ENCODE results near the gene RBFA. TPM values are rescaled to one million over a fixed set of nuclear protein-coding genes. Genes with fewer than 3 reads are reported as not detected.

RBFA gene
- total RNA-seq, 1 experiment from 2014 or later: 20.5 TPM

DNA sequence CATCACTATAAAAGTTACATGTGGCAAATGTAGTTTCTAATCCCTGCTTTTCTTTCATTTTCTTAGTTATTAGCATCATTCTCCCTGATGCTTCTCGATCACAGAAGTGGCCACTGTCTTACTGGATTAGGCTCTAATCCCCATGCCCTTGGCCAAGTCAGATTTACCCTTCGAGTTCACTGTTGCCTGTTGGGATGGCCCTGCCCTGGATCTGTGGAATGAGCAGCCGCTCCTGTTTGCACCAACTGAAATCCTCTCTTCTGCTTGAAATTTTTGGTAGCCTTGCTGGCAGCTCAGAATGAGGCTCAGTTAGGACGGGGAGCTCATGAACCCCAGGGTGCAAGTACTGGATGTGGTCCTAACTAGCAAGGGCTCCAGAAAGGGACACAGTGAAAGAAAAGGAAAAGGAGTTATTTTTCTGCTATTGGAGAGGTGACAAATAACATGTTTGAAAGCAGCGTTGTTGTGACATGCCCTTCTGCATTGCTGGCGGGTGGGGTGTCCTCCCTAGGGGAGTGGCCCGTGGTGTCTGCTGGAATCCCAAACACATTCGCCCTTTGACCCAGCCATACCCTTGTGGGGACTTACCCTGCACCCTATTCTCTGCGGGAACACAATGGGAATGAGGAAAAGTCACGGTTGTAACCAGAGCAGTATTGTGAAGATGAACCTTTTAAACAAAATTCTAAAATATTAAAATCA lies 34.5 kb downstream of the RBFA start:
- Mint-ChIP-seq H3K4me3 (ENCODE audit: low read depth, unreplicated experiment) (no peak overlapping the region), H3K27me3 (ENCODE audit: unreplicated experiment) (no peaks in the 10 kb centered on the region), H3K36me3 (ENCODE audit: insufficient read depth, unreplicated experiment) (no peaks in the 10 kb centered on the region), H3K9me3 (ENCODE audit: low read depth, unreplicated experiment) (no peaks in the 10 kb centered on the region), H3K4me1 (ENCODE audit: low read depth, unreplicated experiment) (no peaks in the 10 kb centered on the region), H3K27ac (ENCODE audit: unreplicated experiment) (no peak overlapping the region)
- no peak for DNase-seq
- no peak for TF ChIP-seq CTCF (IDR thresholded peaks at IDR 0.05; ENCODE audit: unreplicated experiment)
- CTCF ChIA-PET: no interaction called here
- intact Hi-C loops (cut with micrococcal nuclease; ENCODE audit: unreplicated experiment): no loop called here
- no TSS peak for BruUV-seq (replicated peaks)

DNA sequence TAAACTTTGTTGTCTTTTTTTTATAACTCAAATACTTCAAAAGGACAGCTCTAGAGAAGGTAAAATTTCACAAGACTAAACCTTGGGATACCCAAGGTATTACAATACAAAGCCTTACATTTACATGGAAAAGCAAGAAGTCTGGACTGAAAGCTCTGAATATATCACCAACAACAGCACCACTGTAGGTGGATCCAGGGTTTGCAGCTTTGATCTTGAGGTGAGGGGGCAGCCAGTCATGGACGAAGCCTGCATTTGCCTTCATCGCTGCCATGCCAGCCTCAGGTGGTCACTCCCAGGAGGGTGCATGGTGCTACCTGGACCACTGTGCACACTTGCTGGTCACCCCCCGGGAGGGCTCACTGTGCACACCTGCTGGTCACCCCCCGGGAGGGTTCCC lies 36.6 kb downstream of the RBFA start:
- DNase-seq: no peak
- no peak for TF ChIP-seq CTCF (IDR thresholded peaks at IDR 0.05; ENCODE audit: unreplicated experiment)
- intact Hi-C loops (cut with micrococcal nuclease; ENCODE audit: unreplicated experiment): no loop called here
- CTCF ChIA-PET: no interaction called here
- Mint-ChIP-seq H3K4me1 (ENCODE audit: low read depth, unreplicated experiment) (no peaks in the 10 kb centered on the region), H3K27me3 (ENCODE audit: unreplicated experiment) (no peaks in the 10 kb centered on the region), H3K9me3 (ENCODE audit: low read depth, unreplicated experiment) (no peaks in the 10 kb centered on the region), H3K36me3 (ENCODE audit: insufficient read depth, unreplicated experiment) (no peaks in the 10 kb centered on the region), H3K4me3 (ENCODE audit: low read depth, unreplicated experiment) (no peak overlapping the region), H3K27ac (ENCODE audit: unreplicated experiment) (no peak overlapping the region)
- BruUV-seq (replicated peaks): no TSS peak

GRCh38 chr18:80074183-80074582 lies 39.9 kb downstream of the RBFA start:
- CTCF ChIA-PET: no interaction called here
- H3K27me3 Mint-ChIP-seq (ENCODE audit: unreplicated experiment): no peaks in the 10 kb centered on the region
- intact Hi-C loops (cut with micrococcal nuclease; ENCODE audit: unreplicated experiment): no loop called here
- BruUV-seq (replicated peaks): no TSS peak
- H3K36me3 Mint-ChIP-seq (ENCODE audit: insufficient read depth, unreplicated experiment): peaks cover 4% of the 10 kb centered on the region
- no peaks in the 10 kb centered on the region for H3K4me1 Mint-ChIP-seq (ENCODE audit: low read depth, unreplicated experiment)
- H3K27ac Mint-ChIP-seq (ENCODE audit: unreplicated experiment): no peak overlapping the region
- no peak for TF ChIP-seq CTCF (IDR thresholded peaks at IDR 0.05; ENCODE audit: unreplicated experiment)
- H3K4me3 Mint-ChIP-seq (ENCODE audit: low read depth, unreplicated experiment): no peak overlapping the region
- peaks cover 4% of the 10 kb centered on the region for H3K9me3 Mint-ChIP-seq (ENCODE audit: low read depth, unreplicated experiment)
- DNase-seq: no peak

GRCh38 chr18:80074697-80075096 lies 40.5 kb downstream of the RBFA start:
- no peak for TF ChIP-seq CTCF (IDR thresholded peaks at IDR 0.05; ENCODE audit: unreplicated experiment)
- CTCF ChIA-PET: no interaction called here
- no peaks in the 10 kb centered on the region for H3K4me1 Mint-ChIP-seq (ENCODE audit: low read depth, unreplicated experiment)
- BruUV-seq (replicated peaks): no TSS peak
- H3K36me3 Mint-ChIP-seq (ENCODE audit: insufficient read depth, unreplicated experiment): peaks cover 4% of the 10 kb centered on the region
- intact Hi-C loops (cut with micrococcal nuclease; ENCODE audit: unreplicated experiment): no loop called here
- no peaks in the 10 kb centered on the region for H3K27me3 Mint-ChIP-seq (ENCODE audit: unreplicated experiment)
- no peak overlapping the region for H3K4me3 Mint-ChIP-seq (ENCODE audit: low read depth, unreplicated experiment)
- DNase-seq: no peak
- no peak overlapping the region for H3K27ac Mint-ChIP-seq (ENCODE audit: unreplicated experiment)
- H3K9me3 Mint-ChIP-seq (ENCODE audit: low read depth, unreplicated experiment): peaks cover 5% of the 10 kb centered on the region
